IMR-90 (cell line): ENCODE measurements around the gene GSE1. TPM values are rescaled to one million over a fixed set of nuclear protein-coding genes. Genes with fewer than 3 reads are reported as not detected.

Source experiments
- ATAC-seq: fragments of 200-7000 bp; cut with Tn5 transposase; 2 replicates; pipeline ENCODE4 v1.9.1; 2020; ENCODE audit warnings: low read depth, mild to moderate bottlenecking, moderate library complexity
- BruUV-seq: library from RNA; stranded (reverse); fragments of 400-500 nt; replicated peaks from 2 replicates; lab custom pipeline; 2021; lab: Mats Ljungman, UMichigan
- CTCF ChIA-PET: fragments of 300-600 bp; formaldehyde crosslinking; extraction: SDS; loops from one replicate; lab custom pipeline; 2021; ENCODE audit warnings: antibody characterized with exemption; lab: Yijun Ruan, JAX
- POLR2A ChIA-PET: fragments of 300-600 bp; sonication (Branson Sonifier 250); formaldehyde crosslinking; loops from one replicate; lab custom pipeline; 2022; ENCODE audit warnings: antibody characterized with exemption; ENCODE audit not compliant: unreplicated experiment; lab: Charles Lee
- DNase-seq: peaks from one replicate; pipeline ENCODE4 v3.0.0; 2013
- H2AFZ ChIP-seq: replicated peaks from 2 replicates; pipeline ENCODE3; 2013; ENCODE audit warnings: low read length, mild to moderate bottlenecking; ENCODE audit not compliant: poor library complexity
- H2AK5ac ChIP-seq: 2 replicates; pipeline ENCODE4 v1.6.1; 2013; ENCODE audit warnings: low read depth, low read length, inconsistent platforms
- H2AK9ac ChIP-seq: replicated peaks from 2 replicates; pipeline ENCODE3; 2013; ENCODE audit warnings: mild to moderate bottlenecking, low read depth, low read length, moderate library complexity; ENCODE audit not compliant: poor library complexity
- H2BK120ac ChIP-seq: 2 replicates; pipeline ENCODE4 v1.6.1; 2013; ENCODE audit warnings: low read depth, low read length, inconsistent platforms
- H2BK15ac ChIP-seq: 3 replicates; pipeline ENCODE4 v1.6.1; 2013; ENCODE audit warnings: low read depth, low read length, inconsistent platforms
- H2BK20ac ChIP-seq: 2 replicates; pipeline ENCODE4 v1.6.1; 2013; ENCODE audit warnings: low read depth, mild to moderate bottlenecking, inconsistent platforms, low read length, moderate library complexity
- H2BK5ac ChIP-seq: 2 replicates; pipeline ENCODE4 v1.6.1; 2013; ENCODE audit warnings: mild to moderate bottlenecking, low read depth, low read length, inconsistent platforms; ENCODE audit not compliant: poor library complexity, severe bottlenecking
- H3K14ac ChIP-seq: replicated peaks from 2 replicates; pipeline ENCODE4 v1.6.1; 2013; ENCODE audit warnings: low read depth, low read length, inconsistent platforms
- H3K18ac ChIP-seq: 2 replicates; pipeline ENCODE4 v1.6.1; 2013; ENCODE audit warnings: low read depth, low read length, control low read depth
- H3K23ac ChIP-seq: 2 replicates; pipeline ENCODE4 v1.6.1; 2013; ENCODE audit warnings: low read depth, low read length, inconsistent platforms
- H3K27ac ChIP-seq: 2 replicates; pipeline ENCODE4 v1.5.1; 2013; ENCODE audit warnings: mild to moderate bottlenecking, control low read depth, low read length; ENCODE audit not compliant: insufficient read depth
- H3K27me3 ChIP-seq: 2 replicates; pipeline ENCODE4 v1.6.1; 2013; ENCODE audit warnings: low read length; ENCODE audit not compliant: control insufficient read depth, insufficient read depth
- H3K36me3 ChIP-seq: 2 replicates; pipeline ENCODE4 v1.6.1; 2013; ENCODE audit warnings: low read length, mixed read lengths; ENCODE audit not compliant: control insufficient read depth, insufficient read depth
- H3K4ac ChIP-seq: 2 replicates; pipeline ENCODE4 v1.6.1; 2013; ENCODE audit warnings: low read depth, low read length, inconsistent platforms
- H3K4me1 ChIP-seq: 2 replicates; pipeline ENCODE4 v1.6.1; 2013; ENCODE audit warnings: low read length, mixed read lengths; ENCODE audit not compliant: control insufficient read depth, insufficient read depth
- H3K4me2 ChIP-seq: 2 replicates; pipeline ENCODE4 v1.6.1; 2013; ENCODE audit warnings: low read depth, mild to moderate bottlenecking, control low read depth, low read length, moderate library complexity
- H3K4me3 ChIP-seq: 2 replicates; pipeline ENCODE4 v1.5.1; 2013; ENCODE audit warnings: low read depth, mild to moderate bottlenecking, control low read depth, low read length, moderate library complexity; ENCODE audit not compliant: insufficient read depth
- H3K56ac ChIP-seq: 2 replicates; pipeline ENCODE4 v1.6.1; 2013; ENCODE audit warnings: low read length, inconsistent platforms; ENCODE audit not compliant: insufficient read depth; ENCODE audit errors: extremely low read depth
- H3K79me1 ChIP-seq, 2 experiments: 2 replicates each; pipeline ENCODE4 v1.6.1; 2013; ENCODE audit warnings: low read length in 2 of 2, inconsistent platforms in 1 of 2, low read depth in 1 of 2
- H3K9ac ChIP-seq: 2 replicates; pipeline ENCODE4 v1.6.1; 2013; ENCODE audit warnings: low read depth, low read length, control low read depth
- H3K9me1 ChIP-seq: 2 replicates; pipeline ENCODE4 v1.6.1; 2013; ENCODE audit warnings: low read length, inconsistent platforms; ENCODE audit not compliant: insufficient read depth
- H3K9me3 ChIP-seq: 2 replicates; pipeline ENCODE4 v1.6.1; 2013; ENCODE audit warnings: low read length; ENCODE audit not compliant: control insufficient read depth, insufficient read depth
- H4K20me1 ChIP-seq: 2 replicates; pipeline ENCODE4 v1.6.1; 2013; ENCODE audit warnings: low read length, inconsistent platforms; ENCODE audit not compliant: insufficient read depth
- H4K5ac ChIP-seq: 2 replicates; pipeline ENCODE4 v1.6.1; 2013; ENCODE audit warnings: mild to moderate bottlenecking, low read depth, low read length, control low read depth
- H4K8ac ChIP-seq, 2 experiments: 2 replicates each; pipeline ENCODE4 v1.6.1; 2013; ENCODE audit warnings: low read depth in 2 of 2, low read length in 2 of 2, control low read depth in 1 of 2, inconsistent platforms in 1 of 2
- H4K91ac ChIP-seq: 2 replicates; pipeline ENCODE4 v1.6.1; 2013; ENCODE audit warnings: low read depth, low read length, inconsistent platforms; ENCODE audit not compliant: insufficient read depth
- BHLHE40 ChIP-seq: fragments of 150-350 bp; IDR thresholded peaks from 2 replicates; pipeline ENCODE4 v1.6.1; 2016; ENCODE audit warnings: mild to moderate bottlenecking, low read depth, low read length
- CEBPB ChIP-seq: IDR thresholded peaks from 2 replicates; pipeline ENCODE4 v1.6.1; 2012; ENCODE audit warnings: low read depth, low read length, improper control_type of control experiment
- CHD1 ChIP-seq: IDR thresholded peaks from 2 replicates; pipeline ENCODE4 v1.6.1; 2012; ENCODE audit warnings: low read depth, low read length, improper control_type of control experiment
- FOS ChIP-seq: fragments of 150-350 bp; IDR thresholded peaks from 2 replicates; pipeline ENCODE4 v1.6.1; 2016; ENCODE audit warnings: low read depth, low read length
- MAFK ChIP-seq: IDR thresholded peaks from 2 replicates; pipeline ENCODE4 v1.6.1; 2012; ENCODE audit warnings: low read depth, low read length, improper control_type of control experiment
- MAZ ChIP-seq: IDR thresholded peaks from 2 replicates; pipeline ENCODE4 v1.6.1; 2012; ENCODE audit warnings: low read depth, mild to moderate bottlenecking, low read length, improper control_type of control experiment, moderate library complexity, borderline replicate concordance
- MXI1 ChIP-seq: IDR thresholded peaks from 2 replicates; pipeline ENCODE4 v1.6.1; 2012; ENCODE audit warnings: low read depth, mild to moderate bottlenecking, low read length, moderate library complexity, borderline replicate concordance
- NFE2L2 ChIP-seq: fragments of 150-350 bp; IDR thresholded peaks from 2 replicates; pipeline ENCODE4 v1.6.1; 2016; ENCODE audit warnings: low read depth, mild to moderate bottlenecking, low read length
- POLR2A ChIP-seq: IDR thresholded peaks from 2 replicates; pipeline ENCODE4 v1.6.1; 2012; ENCODE audit warnings: mild to moderate bottlenecking, low read depth, low read length
- RAD21 ChIP-seq: IDR thresholded peaks from 2 replicates; pipeline ENCODE4 v1.6.1; 2012; ENCODE audit warnings: low read length, improper control_type of control experiment
- WGBS, 2 experiments: methylation state at CpG; one replicate each; pipeline versions ENCODE4 v1.1.5 to v1.1.7; 2013; ENCODE audit warnings: missing lambda C conversion rate in 2 of 2; ENCODE audit not compliant: insufficient read length in 1 of 2; ENCODE audit errors: extremely low coverage in 2 of 2; 5-methylcytosine and 5-hydroxymethylcytosine counted together
- dilution Hi-C: fragments of 300-500 bp; cut with HindIII; formaldehyde crosslinking; loops from one replicate; pipeline ENCODE4 v1.14.3; 2018; ENCODE audit warnings: low sequenced_read_pairs; ENCODE audit not compliant: unreplicated experiment
- in situ Hi-C: fragments of 300-500 bp; cut with MboI; formaldehyde crosslinking; loops from 3 replicates; pipeline ENCODE4 v1.14.3; 2019; ENCODE audit warnings: low sequenced_read_pairs, inconsistent platforms, mixed read lengths
- intact Hi-C: fragments of 100-400 bp; cut with micrococcal nuclease; formaldehyde crosslinking; loops from 2 replicates; pipeline ENCODE4 v1.10.0; 2022
- polyA plus RNA-seq, 3 experiments: library from polyadenylated mRNA; depleted of rRNA; stranded (reverse); fragments of >200 nt; gene quantifications; 2 replicates each; pipeline ENCODE4 v1.2.3, GENCODE V29; 2012; ENCODE audit warnings: low replicate concordance in 1 of 3
- total RNA-seq: library from RNA; depleted of rRNA; stranded (reverse); fragments of >200 nt; gene quantifications from 2 replicates; pipeline ENCODE4 v1.2.3, GENCODE V29; 2012
- TF ChIP-seq, protein P1 (sequence below): fragments of 150-350 bp; IDR thresholded peaks from 2 replicates; pipeline ENCODE4 v1.6.1; 2016; ENCODE audit warnings: low read depth, mild to moderate bottlenecking, low read length, moderate library complexity, borderline replicate concordance
- TF ChIP-seq, protein P2 (sequence below): fragments of 150-350 bp; IDR thresholded peaks from 2 replicates; pipeline ENCODE4 v1.6.1; 2017; ENCODE audit warnings: mild to moderate bottlenecking, antibody characterized with exemption, low read length, low read depth
- TF ChIP-seq, protein P3 (sequence below): conservative IDR thresholded peaks from 2 replicates; pipeline ENCODE4 v1.5.1; 2012; ENCODE audit warnings: mild to moderate bottlenecking, low read depth, low read length, improper control_type of control experiment

The GSE1 gene
- total and polyA plus RNA-seq, 2 of the 4 experiments (the other 2 are of a cell fraction): 14.9 to 25.5 TPM

DNA sequence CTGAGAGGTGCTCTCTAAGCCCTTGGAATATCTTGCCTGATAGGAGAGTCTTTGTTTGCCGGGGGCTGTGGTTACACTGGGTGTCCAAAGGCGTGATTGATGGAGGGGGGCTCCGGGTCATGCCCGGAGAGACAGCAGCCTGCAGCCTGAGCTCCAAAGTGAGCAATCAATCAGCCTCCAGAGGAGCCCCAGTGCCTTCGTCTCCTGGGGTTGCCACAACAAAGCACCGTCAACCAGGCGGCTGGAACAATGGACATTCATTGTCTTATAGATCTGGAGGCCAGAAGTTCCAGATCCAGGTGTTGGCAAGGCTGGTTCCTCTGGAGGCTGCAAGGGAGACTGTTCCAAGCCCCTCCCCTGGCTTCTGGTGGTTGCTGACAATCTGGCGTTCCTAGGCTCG is 99.7 kb downstream of the GSE1 start:
- Histone ChIP-seq H4K20me1 (no peaks in the 10 kb centered on the region; the same call in none of the 2 replicates), H3K9me3 (peaks cover 9% of the 10 kb centered on the region), H2BK120ac (no peak overlapping the region), H2BK20ac (no peak overlapping the region), H3K56ac (no peak overlapping the region), H3K14ac (no peak overlapping the region), H3K9me1 (no peaks in the 10 kb centered on the region), H3K4me3 (no peak overlapping the region), H2BK15ac (no peak overlapping the region), H4K8ac (no peak overlapping the region), H4K91ac (no peak overlapping the region), H3K4ac (no peak overlapping the region), H3K36me3 (peaks cover 3% of the 10 kb centered on the region), H2AK5ac (no peak overlapping the region), H2BK5ac (no peak overlapping the region), H3K9ac (no peak overlapping the region), H4K5ac (no peak overlapping the region), H3K4me2 (no peak overlapping the region), H3K27ac (no peak overlapping the region), H3K79me1 (peaks cover 0 to 3% of the 10 kb centered on the region in 2 experiments; a peak in 1 of 4 replicates), H2AFZ (no peak overlapping the region), H3K18ac (no peak overlapping the region), H3K27me3 (no peaks in the 10 kb centered on the region; the same call in 1 of the 2 replicates), H3K23ac (no peak overlapping the region), H2AK9ac (no peak overlapping the region), H3K4me1 (peaks cover 3% of the 10 kb centered on the region; the same call in 1 of the 2 replicates)
- dilution Hi-C loops (no loop called here), in situ Hi-C loops (no loop called here), intact Hi-C loops (loop anchor here (10.0 kb wide), 1 partner anchor 438 kb away; no protein-coding TSS in a partner anchor)
- 95% methylated on average over 4 of the region's 9 CpGs; no CpG with 5 or more reads in 1 of the 2 experiments for WGBS, 2 experiments
- ChIA-PET CTCF (no interaction called here), POLR2A (no interaction called here)
- no peak for DNase-seq
- BruUV-seq: no TSS peak
- TF ChIP-seq FOS (no peak), NFE2L2 (no peak), RAD21 (no peak), CEBPB (no peak), POLR2A (no peak), BHLHE40 (no peak), MXI1 (no peak), MAZ (no peak), MAFK (no peak), CHD1 (no peak)
- TF ChIP-seq, protein P1, sequence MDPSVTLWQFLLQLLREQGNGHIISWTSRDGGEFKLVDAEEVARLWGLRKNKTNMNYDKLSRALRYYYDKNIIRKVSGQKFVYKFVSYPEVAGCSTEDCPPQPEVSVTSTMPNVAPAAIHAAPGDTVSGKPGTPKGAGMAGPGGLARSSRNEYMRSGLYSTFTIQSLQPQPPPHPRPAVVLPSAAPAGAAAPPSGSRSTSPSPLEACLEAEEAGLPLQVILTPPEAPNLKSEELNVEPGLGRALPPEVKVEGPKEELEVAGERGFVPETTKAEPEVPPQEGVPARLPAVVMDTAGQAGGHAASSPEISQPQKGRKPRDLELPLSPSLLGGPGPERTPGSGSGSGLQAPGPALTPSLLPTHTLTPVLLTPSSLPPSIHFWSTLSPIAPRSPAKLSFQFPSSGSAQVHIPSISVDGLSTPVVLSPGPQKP: no peak
- TF ChIP-seq, protein P2, sequence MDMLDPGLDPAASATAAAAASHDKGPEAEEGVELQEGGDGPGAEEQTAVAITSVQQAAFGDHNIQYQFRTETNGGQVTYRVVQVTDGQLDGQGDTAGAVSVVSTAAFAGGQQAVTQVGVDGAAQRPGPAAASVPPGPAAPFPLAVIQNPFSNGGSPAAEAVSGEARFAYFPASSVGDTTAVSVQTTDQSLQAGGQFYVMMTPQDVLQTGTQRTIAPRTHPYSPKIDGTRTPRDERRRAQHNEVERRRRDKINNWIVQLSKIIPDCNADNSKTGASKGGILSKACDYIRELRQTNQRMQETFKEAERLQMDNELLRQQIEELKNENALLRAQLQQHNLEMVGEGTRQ: no peak
- TF ChIP-seq, protein P3, sequence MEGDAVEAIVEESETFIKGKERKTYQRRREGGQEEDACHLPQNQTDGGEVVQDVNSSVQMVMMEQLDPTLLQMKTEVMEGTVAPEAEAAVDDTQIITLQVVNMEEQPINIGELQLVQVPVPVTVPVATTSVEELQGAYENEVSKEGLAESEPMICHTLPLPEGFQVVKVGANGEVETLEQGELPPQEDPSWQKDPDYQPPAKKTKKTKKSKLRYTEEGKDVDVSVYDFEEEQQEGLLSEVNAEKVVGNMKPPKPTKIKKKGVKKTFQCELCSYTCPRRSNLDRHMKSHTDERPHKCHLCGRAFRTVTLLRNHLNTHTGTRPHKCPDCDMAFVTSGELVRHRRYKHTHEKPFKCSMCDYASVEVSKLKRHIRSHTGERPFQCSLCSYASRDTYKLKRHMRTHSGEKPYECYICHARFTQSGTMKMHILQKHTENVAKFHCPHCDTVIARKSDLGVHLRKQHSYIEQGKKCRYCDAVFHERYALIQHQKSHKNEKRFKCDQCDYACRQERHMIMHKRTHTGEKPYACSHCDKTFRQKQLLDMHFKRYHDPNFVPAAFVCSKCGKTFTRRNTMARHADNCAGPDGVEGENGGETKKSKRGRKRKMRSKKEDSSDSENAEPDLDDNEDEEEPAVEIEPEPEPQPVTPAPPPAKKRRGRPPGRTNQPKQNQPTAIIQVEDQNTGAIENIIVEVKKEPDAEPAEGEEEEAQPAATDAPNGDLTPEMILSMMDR: no peak
- ATAC-seq: no peak
